Ovary (tissue), 9 donors: ENCODE results near the gene NOVA2. TPM values are rescaled to one million over a fixed set of nuclear protein-coding genes. Genes with fewer than 3 reads are reported as not detected.

Source experiments
- DNase-seq, 5 donors: peaks; one replicate each; pipeline ENCODE4 v3.0.0-alpha.2; 2019 to 2020
- H3K27ac ChIP-seq, 2 donors: fragments of 200-600 bp; one replicate each; pipeline versions ENCODE4 v1.5.1 to v1.8.0; 2019 to 2022
- H3K27me3 ChIP-seq: fragments of 200-600 bp; one replicate; pipeline ENCODE4 v1.8.0; 2022
- H3K36me3 ChIP-seq: fragments of 200-600 bp; sonication (generic); one replicate; pipeline ENCODE4 v1.5.1; 2019
- H3K4me1 ChIP-seq: one replicate; pipeline ENCODE4 v1.8.1; 2013; ENCODE audit warnings: mild to moderate bottlenecking, moderate library complexity; ENCODE audit not compliant: insufficient read depth
- H3K4me3 ChIP-seq: fragments of 200-600 bp; sonication (generic); one replicate; pipeline ENCODE4 v1.5.1; 2017
- H3K9me3 ChIP-seq, 2 donors: fragments of 200-600 bp in 1 of 2; sonication (generic) in 1 of 2; one replicate each; pipeline versions ENCODE4 v1.5.1 to v1.8.1; 2013 to 2019; ENCODE audit warnings: mild to moderate bottlenecking in 1 of 2, moderate library complexity in 1 of 2
- CTCF ChIP-seq, 3 donors: fragments of 450-650 bp in 2 of 3; fragments of 200-600 bp in 1 of 3; IDR thresholded peaks; one replicate each; pipeline versions ENCODE4 v1.5.1 to v1.8.0; 2016 to 2022; ENCODE audit warnings: antibody characterized with exemption in 3 of 3, mild to moderate bottlenecking in 1 of 3
- EP300 ChIP-seq: sonication (generic); formaldehyde crosslinking; IDR thresholded peaks from one replicate; pipeline ENCODE4 v1.6.1; 2017; ENCODE audit warnings: antibody characterized with exemption
- POLR2A ChIP-seq: fragments of 450-650 bp; IDR thresholded peaks from one replicate; pipeline ENCODE4 v1.6.1; 2017; ENCODE audit warnings: antibody characterized with exemption, mild to moderate bottlenecking, moderate library complexity
- WGBS, 3 donors: extraction: QIAGEN DNeasy Blood & Tissue Kit in 1 of 3; methylation state at CpG; one replicate each; pipeline versions ENCODE4 v1.1.5 to v1.1.7; 2013 to 2017; 5-methylcytosine and 5-hydroxymethylcytosine counted together
- intact Hi-C, 4 donors: fragments of 100-400 bp; cut with DNase I; formaldehyde crosslinking; loops; one replicate each; pipeline versions ENCODE4 v1.11.0 to v1.15.1; 2022 to 2023
- polyA plus RNA-seq, 2 donors: library from polyadenylated mRNA; stranded (reverse); fragments of 200-250 nt in 1 of 2; fragments of 350-450 nt in 1 of 2; fragmentation: Illumina TruSeq in 1 of 2; extraction: RNeasy Lipid Tissue Mini Kit (QIAGEN cat#74804) in 1 of 2; gene quantifications; one replicate each; pipeline ENCODE4 v1.2.3, GENCODE V29; 2013 to 2014
- total RNA-seq, 7 donors: library from RNA; depleted of rRNA in 2 of 7; stranded (reverse); fragments of >200 nt in 2 of 7; fragmentation: NEBNext Ultra II Directional in 3 of 7; extraction: Animal tissue kit (Norgen Biotek cat#: 25700) in 3 of 7; gene quantifications; one replicate each; pipeline versions ENCODE4 v1.1.0 to v1.2.4, GENCODE V29; 2016 to 2023
- donor health status: DM: no; HTN: no; CAD: no; lungs with moderate emphysema.
- donor health status: DM: no; HTN: no; CAD: no.
- donor health status: Bipolar disorder and iron deficiency.
- donor health status: DM: yes; HTN: yes; CAD: no.
- donor health status: DM: no; HTN: no; CAD: no.
- donor health status: DM: yes; HTN: yes; CAD: no.

The NOVA2 gene
- total and polyA plus RNA-seq, 9 donors: 0.23 to 4.8 (median 2.2) TPM

GRCh38 chr19:45908956-45909355, 64.7 kb downstream of the NOVA2 start:
- H3K9me3 ChIP-seq: no peaks in the 10 kb centered on the region
- no peak overlapping the region for H3K4me3 ChIP-seq
- 59 to 67% (median 64%) methylated on average over 5 of the region's 5 CpGs for WGBS, 3 donors
- no peak overlapping the region for H3K27ac ChIP-seq
- no peak for DNase-seq
- intact Hi-C loops: no loop called here
- TF ChIP-seq CTCF (IDR thresholded peaks at IDR 0.05): no peak
- no peak for TF ChIP-seq POLR2A
- TF ChIP-seq EP300: no peak
- H3K27me3 ChIP-seq: no peaks in the 10 kb centered on the region
- H3K36me3 ChIP-seq: no peaks in the 10 kb centered on the region
- no peaks in the 10 kb centered on the region for H3K4me1 ChIP-seq

GRCh38 chr19:45906221-45906620, 67.4 kb downstream of the NOVA2 start:
- H3K27me3 ChIP-seq: no peaks in the 10 kb centered on the region
- no peak for DNase-seq
- H3K27ac ChIP-seq: no peak overlapping the region
- no peaks in the 10 kb centered on the region for H3K36me3 ChIP-seq
- no peaks in the 10 kb centered on the region for H3K9me3 ChIP-seq
- H3K4me1 ChIP-seq: no peaks in the 10 kb centered on the region
- H3K4me3 ChIP-seq: no peak overlapping the region
- TF ChIP-seq POLR2A (no peak), EP300 (no peak), CTCF (IDR thresholded peaks at IDR 0.05) (no peak)
- WGBS, 3 donors: 84 to 89% (median 87%) methylated on average over 3 of the region's 3 CpGs
- intact Hi-C loops: no loop called here

GRCh38 chr19:45905011-45905410, 68.7 kb downstream of the NOVA2 start:
- Histone ChIP-seq H3K27ac (no peak overlapping the region), H3K9me3 (no peaks in the 10 kb centered on the region), H3K36me3 (no peaks in the 10 kb centered on the region), H3K27me3 (no peaks in the 10 kb centered on the region), H3K4me3 (no peak overlapping the region), H3K4me1 (peaks cover 5% of the 10 kb centered on the region)
- WGBS, 3 donors: 71 to 74% (median 74%) methylated on average over 10 of the region's 10 CpGs
- no peak for DNase-seq
- intact Hi-C loops: no loop called here
- TF ChIP-seq POLR2A (no peak), EP300 (no peak), CTCF (IDR thresholded peaks at IDR 0.05) (no peak)

- Histone ChIP-seq H3K9me3 (no peaks in the 10 kb centered on the region), H3K36me3 (no peaks in the 10 kb centered on the region), H3K4me3 (peak overlapping the region; percentile 62), H3K4me1 (peaks cover 5% of the 10 kb centered on the region), H3K27ac (peak overlapping the region in 1 of 2 donors; percentile 56), H3K27me3 (no peaks in the 10 kb centered on the region)
- peak; percentile 98 to 100 (median 99) for DNase-seq
- intact Hi-C loops: no loop called here
- 1 to 4% (median 2%) methylated on average over 47 to 73 of the region's 73 CpGs for WGBS, 3 donors
- no peak for TF ChIP-seq CTCF (IDR thresholded peaks at IDR 0.05)
- peak; percentile 46 for TF ChIP-seq POLR2A
Observed at GRCh38 chr19:45902651-45903625, 70.7 kb downstream of the NOVA2 start.
